ENCODE data around the gene DAPK1.

Gene DAPK1

GRCh38 chr9:87497604-87498045 lies at the start of gene DAPK1:
Gene DAPK1, plus strand, starts transcription at chr9:87497867. Its CDS starts 1,211 bp downstream, at chr9:87499078.
- no peak within 1 kb of the TSS for H2AFZ ChIP-seq (ENCODE audit: low read length)
- H3K79me2 ChIP-seq (ENCODE audit: insufficient read depth, low read length), result no peaks in the 10 kb centered on the region
- TF ChIP-seq EZH2 (IDR thresholded peaks at IDR 0.05; ENCODE audit: borderline replicate concordance, low read length), result no peak
- TF ChIP-seq, protein P1, sequence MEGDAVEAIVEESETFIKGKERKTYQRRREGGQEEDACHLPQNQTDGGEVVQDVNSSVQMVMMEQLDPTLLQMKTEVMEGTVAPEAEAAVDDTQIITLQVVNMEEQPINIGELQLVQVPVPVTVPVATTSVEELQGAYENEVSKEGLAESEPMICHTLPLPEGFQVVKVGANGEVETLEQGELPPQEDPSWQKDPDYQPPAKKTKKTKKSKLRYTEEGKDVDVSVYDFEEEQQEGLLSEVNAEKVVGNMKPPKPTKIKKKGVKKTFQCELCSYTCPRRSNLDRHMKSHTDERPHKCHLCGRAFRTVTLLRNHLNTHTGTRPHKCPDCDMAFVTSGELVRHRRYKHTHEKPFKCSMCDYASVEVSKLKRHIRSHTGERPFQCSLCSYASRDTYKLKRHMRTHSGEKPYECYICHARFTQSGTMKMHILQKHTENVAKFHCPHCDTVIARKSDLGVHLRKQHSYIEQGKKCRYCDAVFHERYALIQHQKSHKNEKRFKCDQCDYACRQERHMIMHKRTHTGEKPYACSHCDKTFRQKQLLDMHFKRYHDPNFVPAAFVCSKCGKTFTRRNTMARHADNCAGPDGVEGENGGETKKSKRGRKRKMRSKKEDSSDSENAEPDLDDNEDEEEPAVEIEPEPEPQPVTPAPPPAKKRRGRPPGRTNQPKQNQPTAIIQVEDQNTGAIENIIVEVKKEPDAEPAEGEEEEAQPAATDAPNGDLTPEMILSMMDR (IDR thresholded peaks at IDR 0.05; ENCODE audit: low read length), result no peak
- no peaks in the 10 kb centered on the region for H4K20me1 ChIP-seq (ENCODE audit: insufficient read depth, low read length)
- H3K9me3 ChIP-seq (ENCODE audit: low read length), result no peaks in the 10 kb centered on the region
- H3F3A ChIP-seq (ENCODE audit: insufficient read depth, low read length), result no peaks in the 10 kb centered on the region
- H3K27ac ChIP-seq (ENCODE audit: low read depth, low read length, poor library complexity, severe bottlenecking), result no peak within 1 kb of the TSS
- no peaks in the 10 kb centered on the region for H3K36me3 ChIP-seq (ENCODE audit: insufficient read depth, low read length)
- no peaks in the 10 kb centered on the region for H3K27me3 ChIP-seq (ENCODE audit: insufficient read depth, low read length)
- no peak within 1 kb of the TSS for H3K9ac ChIP-seq (ENCODE audit: low read length)
- no peak within 1 kb of the TSS for H3K4me3 ChIP-seq (ENCODE audit: low read depth, low read length, poor library complexity, severe bottlenecking)
- H3K4me1 ChIP-seq (ENCODE audit: insufficient read depth, low read length, severe bottlenecking), result no peaks in the 10 kb centered on the region
- no peaks in the 10 kb centered on the region for H3K9me2 ChIP-seq (ENCODE audit: low read depth, low read length)
- H3K4me2 ChIP-seq (ENCODE audit: low read length), result no peak within 1 kb of the TSS

DNA sequence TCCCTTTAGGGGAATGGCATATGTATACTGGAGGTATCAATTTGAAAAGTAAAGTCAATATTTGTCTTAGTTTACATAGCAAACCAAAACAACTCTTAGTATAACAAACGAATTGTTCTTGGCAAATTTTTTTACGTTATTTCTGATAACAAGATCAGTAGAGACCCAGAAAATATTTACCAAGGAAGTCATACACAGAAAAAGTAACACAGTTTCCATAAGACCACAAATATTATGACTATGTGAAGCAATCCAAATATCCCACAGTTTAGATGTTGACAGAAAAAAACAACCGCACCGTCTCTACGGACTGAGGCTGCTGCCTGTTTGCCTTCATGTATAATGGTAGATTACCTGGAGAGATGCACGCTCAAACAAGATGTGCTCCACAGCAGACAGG lies 46.5 kb upstream of the DAPK1 start:
- Histone ChIP-seq H3K9me2 (ENCODE audit: low read depth, low read length) (no peaks in the 10 kb centered on the region), H3K27me3 (ENCODE audit: insufficient read depth, low read length) (no peaks in the 10 kb centered on the region), H3K36me3 (ENCODE audit: insufficient read depth, low read length) (no peaks in the 10 kb centered on the region), H3K4me2 (ENCODE audit: low read length) (no peak overlapping the region), H3K79me2 (ENCODE audit: insufficient read depth, low read length) (no peaks in the 10 kb centered on the region), H3K4me1 (ENCODE audit: insufficient read depth, low read length, severe bottlenecking) (no peaks in the 10 kb centered on the region), H3K9ac (ENCODE audit: low read length) (no peak overlapping the region), H3K9me3 (ENCODE audit: low read length) (no peaks in the 10 kb centered on the region), H4K20me1 (ENCODE audit: insufficient read depth, low read length) (no peaks in the 10 kb centered on the region), H2AFZ (ENCODE audit: low read length) (no peak overlapping the region), H3K27ac (ENCODE audit: low read depth, low read length, poor library complexity, severe bottlenecking) (no peak overlapping the region), H3K4me3 (ENCODE audit: low read depth, low read length, poor library complexity, severe bottlenecking) (no peak overlapping the region), H3F3A (ENCODE audit: insufficient read depth, low read length) (no peaks in the 10 kb centered on the region)
- no peak for TF ChIP-seq EZH2 (IDR thresholded peaks at IDR 0.05; ENCODE audit: borderline replicate concordance, low read length)
- TF ChIP-seq, protein P1 (IDR thresholded peaks at IDR 0.05; ENCODE audit: low read length), result no peak

DNA sequence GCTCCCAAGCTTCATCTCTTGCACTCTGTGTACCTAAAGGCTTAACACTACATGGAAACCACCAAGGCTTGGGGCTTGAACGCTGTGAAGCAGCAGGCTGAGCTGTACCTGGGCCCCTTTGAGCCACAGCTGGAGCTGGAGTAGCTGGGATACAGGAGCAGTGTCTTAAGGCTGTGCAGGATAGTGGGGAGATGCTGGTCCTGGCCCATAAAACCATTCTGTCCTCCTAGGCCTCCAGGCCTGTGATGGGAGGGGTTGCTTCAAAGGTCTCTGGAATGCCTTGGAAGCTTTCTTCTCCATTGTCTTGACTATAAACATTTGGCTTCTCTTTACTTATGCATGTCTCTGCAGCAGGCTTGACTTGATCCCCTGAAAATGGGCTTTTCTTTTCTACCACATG lies 42.3 kb upstream of the DAPK1 start:
- TF ChIP-seq, protein P1 (IDR thresholded peaks at IDR 0.05; ENCODE audit: low read length), result no peak
- no peak for TF ChIP-seq EZH2 (IDR thresholded peaks at IDR 0.05; ENCODE audit: borderline replicate concordance, low read length)
- Histone ChIP-seq H3K9me2 (ENCODE audit: low read depth, low read length) (no peaks in the 10 kb centered on the region), H2AFZ (ENCODE audit: low read length) (no peak overlapping the region), H3K4me3 (ENCODE audit: low read depth, low read length, poor library complexity, severe bottlenecking) (no peak overlapping the region), H3K9me3 (ENCODE audit: low read length) (no peaks in the 10 kb centered on the region), H3K9ac (ENCODE audit: low read length) (no peak overlapping the region), H3F3A (ENCODE audit: insufficient read depth, low read length) (no peaks in the 10 kb centered on the region), H3K27ac (ENCODE audit: low read depth, low read length, poor library complexity, severe bottlenecking) (no peak overlapping the region), H4K20me1 (ENCODE audit: insufficient read depth, low read length) (no peaks in the 10 kb centered on the region), H3K36me3 (ENCODE audit: insufficient read depth, low read length) (no peaks in the 10 kb centered on the region), H3K79me2 (ENCODE audit: insufficient read depth, low read length) (no peaks in the 10 kb centered on the region), H3K4me2 (ENCODE audit: low read length) (no peak overlapping the region), H3K4me1 (ENCODE audit: insufficient read depth, low read length, severe bottlenecking) (no peaks in the 10 kb centered on the region), H3K27me3 (ENCODE audit: insufficient read depth, low read length) (no peaks in the 10 kb centered on the region)

Data from OCI-LY1 (cell line).